Chondrocyte (in vitro differentiated cells): ENCODE data around the gene RNU1-2. TPM values are rescaled to one million over a fixed set of nuclear protein-coding genes. Genes with fewer than 3 reads are reported as not detected.
A peak's percentile ranks its signal among the peaks of the same experiment; 100 is the strongest.
"Not testable (repeated sequence)": the region's sequence is repeated elsewhere in the genome, so short reads cannot be mapped to it uniquely, and the experiment has no call there.

ENCODE experiments used
- DNase-seq: peaks from one replicate; pipeline ENCODE4 v3.0.0; 2021; ENCODE audit warnings: mixed read lengths, low spot score
- H3K27ac Mint-ChIP-seq: one replicate; pipeline ENCODE4 v1.8.0; 2021; ENCODE audit warnings: mild to moderate bottlenecking, moderate library complexity, mixed read lengths; ENCODE audit not compliant: unreplicated experiment
- H3K27me3 Mint-ChIP-seq: 2 replicates; pipeline ENCODE4 v1.8.0; 2021; ENCODE audit warnings: low read depth, mixed read lengths
- H3K36me3 Mint-ChIP-seq: 2 replicates; pipeline ENCODE4 v1.8.0; 2021; ENCODE audit warnings: low read depth, mixed read lengths
- H3K4me1 Mint-ChIP-seq: 2 replicates; pipeline ENCODE4 v1.8.0; 2021; ENCODE audit warnings: low read depth, mild to moderate bottlenecking, mixed read lengths
- H3K4me3 Mint-ChIP-seq: one replicate; pipeline ENCODE4 v1.8.0; 2021; ENCODE audit warnings: mild to moderate bottlenecking, moderate library complexity, mixed read lengths; ENCODE audit not compliant: unreplicated experiment
- H3K9me3 Mint-ChIP-seq: 2 replicates; pipeline ENCODE4 v1.8.0; 2021; ENCODE audit warnings: low read depth, mixed read lengths
- CTCF ChIP-seq: fragments of 200-600 bp; sonication (generic); IDR thresholded peaks from 2 replicates; pipeline ENCODE4 v1.5.0; 2021; ENCODE audit warnings: antibody characterized with exemption, mild to moderate bottlenecking, moderate library complexity
- total RNA-seq: library from RNA; stranded (reverse); gene quantifications from 3 replicates; pipeline ENCODE4 v1.2.1, GENCODE V29; 2021

Gene RNU1-2
- total RNA-seq, 1 donor from 2014 or later, result 1,438 TPM

- TF ChIP-seq CTCF, result no peak
- no peak overlapping the region for H3K27ac Mint-ChIP-seq
- H3K4me1 Mint-ChIP-seq, result peaks cover 23% of the 10 kb centered on the region
Observed at GRCh38 chr1:16918371-16918770, 22.6 kb downstream of the RNU1-2 start.

DNA sequence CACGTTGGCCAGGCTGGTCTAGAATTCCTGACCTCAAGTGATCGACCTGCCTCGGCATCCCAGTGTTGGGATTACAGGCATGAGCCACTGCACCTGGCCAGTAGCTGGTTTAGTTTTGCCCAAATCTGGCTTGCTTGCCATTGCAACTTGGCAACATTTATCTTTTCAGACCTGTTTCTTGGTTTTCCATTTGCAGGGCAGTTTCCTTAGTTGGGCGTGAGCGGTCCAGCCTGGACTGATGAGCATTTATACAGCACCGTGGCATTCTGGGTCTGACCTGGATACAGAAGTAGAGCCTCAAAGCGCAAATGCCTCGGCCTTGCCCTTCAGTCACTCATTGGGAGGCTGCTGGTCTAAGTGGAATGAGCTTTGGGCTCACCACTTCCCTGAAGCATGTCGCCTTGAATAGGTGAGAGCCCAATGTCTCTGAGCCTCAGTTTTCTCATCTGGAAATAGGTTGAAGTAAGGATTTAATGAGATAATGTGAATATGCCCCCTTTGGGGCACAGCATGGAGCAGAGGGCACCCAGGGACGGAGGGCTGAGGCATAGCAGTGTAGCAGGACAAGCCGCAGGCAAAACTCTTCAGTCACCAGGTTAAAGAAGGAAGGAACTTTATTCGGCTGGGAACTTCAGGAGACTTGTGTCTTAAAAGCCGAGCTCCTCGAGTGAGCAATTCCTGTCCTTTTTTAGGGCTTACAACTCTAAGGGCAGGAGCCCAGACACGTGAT lies 23.3 kb downstream of the RNU1-2 start:
- not testable (repeated sequence) for H3K36me3 Mint-ChIP-seq, H3K27ac Mint-ChIP-seq, H3K4me3 Mint-ChIP-seq, H3K9me3 Mint-ChIP-seq, H3K27me3 Mint-ChIP-seq
- peaks cover 20% of the 10 kb centered on the region for H3K4me1 Mint-ChIP-seq
- peak; percentile 39 for DNase-seq

More at GRCh38 chr1:16918371-16918770, 22.6 kb downstream of the RNU1-2 start:
- peak; percentile 25 for DNase-seq
- H3K9me3 Mint-ChIP-seq, result no peaks in the 10 kb centered on the region
- no peak overlapping the region for H3K4me3 Mint-ChIP-seq
- H3K27me3 Mint-ChIP-seq, result no peaks in the 10 kb centered on the region
- peaks cover under 1% of the 10 kb centered on the region for H3K36me3 Mint-ChIP-seq

DNA sequence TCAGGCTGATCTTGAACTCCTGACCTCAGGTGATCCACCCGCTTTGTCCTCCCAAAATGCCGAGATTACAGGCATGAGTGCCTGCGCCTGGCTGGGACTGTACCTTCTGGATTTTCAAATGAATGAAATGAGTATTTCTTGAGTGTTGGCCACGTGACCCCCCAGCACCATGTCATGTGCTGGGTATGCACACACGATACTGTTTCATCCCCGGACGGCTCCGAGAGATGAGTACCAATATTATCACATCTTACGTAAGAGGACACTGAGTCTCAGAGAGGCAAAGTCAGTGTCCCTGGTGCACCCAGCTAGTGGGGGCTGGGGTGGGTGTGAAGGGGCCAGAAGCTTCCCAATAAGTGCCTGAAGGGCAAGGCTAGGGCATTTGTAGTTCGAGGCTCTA lies 25.2 kb downstream of the RNU1-2 start:
- no peaks in the 10 kb centered on the region for H3K9me3 Mint-ChIP-seq
- no peak overlapping the region for H3K4me3 Mint-ChIP-seq
- H3K27ac Mint-ChIP-seq, result no peak overlapping the region
- peaks cover 10% of the 10 kb centered on the region for H3K4me1 Mint-ChIP-seq
- H3K36me3 Mint-ChIP-seq, result peaks cover 1% of the 10 kb centered on the region
- TF ChIP-seq CTCF, result no peak
- DNase-seq, result peak; percentile 37
- no peaks in the 10 kb centered on the region for H3K27me3 Mint-ChIP-seq

DNA sequence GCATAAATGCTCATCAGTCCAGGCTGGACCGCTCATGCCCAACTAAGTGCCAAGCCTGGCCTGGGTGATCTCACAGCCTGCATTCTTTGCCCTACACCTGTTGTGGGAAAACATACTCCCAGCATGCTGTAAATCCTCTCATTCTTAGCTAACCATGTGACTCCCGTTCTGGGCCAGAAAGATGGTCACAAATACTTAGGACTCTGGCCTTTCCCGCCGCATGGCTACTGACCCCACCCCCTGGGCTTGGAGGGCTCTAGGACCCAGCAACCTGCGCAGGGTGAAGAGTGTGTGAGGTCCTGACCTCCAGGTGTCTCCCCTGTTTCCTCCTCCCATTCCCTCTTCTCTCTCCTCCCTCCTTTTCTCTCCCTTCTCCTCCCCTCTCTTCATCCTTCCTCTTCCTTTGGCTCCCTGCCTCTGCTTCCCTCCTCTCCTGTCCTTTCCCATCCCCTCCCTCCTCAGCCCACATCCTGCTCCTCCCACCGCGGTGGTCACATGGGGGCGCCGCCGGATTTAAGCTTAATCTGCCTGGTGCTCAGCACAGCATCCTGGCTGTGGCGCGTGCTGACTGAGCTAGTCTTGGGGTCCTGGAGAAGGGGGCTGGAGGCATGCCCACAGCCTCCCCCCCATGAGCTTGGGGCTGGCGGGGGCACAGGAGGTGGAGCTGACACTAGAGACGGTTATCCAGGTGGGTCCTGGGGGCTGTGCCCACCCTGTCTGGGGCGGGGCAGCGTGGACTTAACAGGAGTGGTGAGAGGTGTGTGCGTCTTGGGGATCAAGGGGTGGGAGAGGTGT lies 25.8 kb downstream of the RNU1-2 start, which contains the start of gene CROCC:
TSS of gene CROCC (plus strand) at position 541 of the 795 bp plus-strand sequence. CDS start at position 629, 88 bp downstream.
- Mint-ChIP-seq H3K27ac (no peak within 1 kb of the TSS), H3K9me3 (no peaks in the 10 kb centered on the region), H3K4me1 (peaks cover 10% of the 10 kb centered on the region), H3K4me3 (no peak within 1 kb of the TSS), H3K36me3 (peaks cover 1% of the 10 kb centered on the region), H3K27me3 (no peaks in the 10 kb centered on the region)
- DNase-seq, result peak; percentile 63
- no peak for TF ChIP-seq CTCF

GRCh38 chr1:16922466-16922865 lies 26.7 kb downstream of the RNU1-2 start:
- Mint-ChIP-seq H3K9me3 (no peaks in the 10 kb centered on the region), H3K4me1 (peaks cover 10% of the 10 kb centered on the region), H3K27me3 (no peaks in the 10 kb centered on the region), H3K27ac (no peak overlapping the region), H3K4me3 (no peak overlapping the region), H3K36me3 (peaks cover 1% of the 10 kb centered on the region)
- no peak for TF ChIP-seq CTCF
- DNase-seq, result peak; percentile 48
